GM13976 (cell line): ENCODE measurements around the gene MTPN.

Source experiments
- DNase-seq: peaks from one replicate; pipeline ENCODE4 v3.0.0; 2012; ENCODE audit warnings: low spot score
- in situ Hi-C: fragments of 300-500 bp; cut with MboI; formaldehyde crosslinking; loops from one replicate; pipeline ENCODE4 v1.12.0; 2022; ENCODE audit warnings: low sequenced_read_pairs, mixed read lengths, inconsistent platforms; ENCODE audit not compliant: unreplicated experiment
- TF ChIP-seq, protein P1 (sequence below): IDR thresholded peaks from 2 replicates; pipeline ENCODE4 v1.5.1; 2012; ENCODE audit warnings: borderline replicate concordance, mild to moderate bottlenecking; ENCODE audit not compliant: insufficient read depth; ENCODE audit errors: extremely low read depth, missing control alignments, control extremely low read depth

MTPN gene

DNA sequence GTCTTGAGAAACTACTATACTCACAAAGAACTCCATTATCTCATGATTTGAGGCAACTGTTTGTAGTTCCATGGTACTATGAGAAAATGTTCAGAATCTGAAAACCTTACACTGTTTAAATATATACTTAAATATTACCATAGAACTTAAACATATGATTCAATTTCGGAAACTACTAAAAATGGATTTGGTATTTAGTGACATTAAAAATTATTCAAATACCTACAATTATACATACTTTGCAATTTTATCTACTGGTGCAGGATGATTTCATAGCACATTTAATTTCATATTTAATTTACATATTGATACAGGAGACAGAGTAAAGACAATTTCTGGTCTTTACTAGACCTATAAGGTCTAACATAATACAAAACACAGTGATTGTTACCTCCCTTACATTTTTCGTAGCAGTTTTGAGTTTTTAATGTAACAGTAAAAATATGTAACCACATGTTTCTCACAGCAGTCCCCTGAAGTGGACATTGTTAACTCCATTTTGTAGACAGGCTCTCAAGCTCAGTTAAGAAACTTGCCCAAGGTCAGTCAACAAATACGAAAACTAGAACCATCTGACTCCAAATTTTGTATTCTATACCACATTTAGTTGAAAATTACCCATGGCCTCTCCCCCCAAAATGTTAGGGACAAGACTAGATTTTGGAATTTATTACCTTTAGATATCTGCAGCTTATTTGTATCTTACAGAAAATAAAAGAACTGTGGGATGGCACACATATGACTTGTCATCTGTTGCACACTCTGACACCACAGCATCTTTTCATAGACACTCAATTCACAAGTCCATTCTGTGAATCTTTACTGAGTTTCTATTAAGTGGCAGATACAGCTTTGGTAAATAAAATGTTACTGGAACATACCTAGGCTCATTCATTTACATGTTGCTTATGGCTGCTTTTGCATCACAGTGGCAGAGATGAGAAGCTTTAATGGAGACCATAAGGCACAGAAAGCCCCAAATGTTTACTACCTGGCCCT lies 36.8 kb downstream of the MTPN start:
- TF ChIP-seq, protein P1, sequence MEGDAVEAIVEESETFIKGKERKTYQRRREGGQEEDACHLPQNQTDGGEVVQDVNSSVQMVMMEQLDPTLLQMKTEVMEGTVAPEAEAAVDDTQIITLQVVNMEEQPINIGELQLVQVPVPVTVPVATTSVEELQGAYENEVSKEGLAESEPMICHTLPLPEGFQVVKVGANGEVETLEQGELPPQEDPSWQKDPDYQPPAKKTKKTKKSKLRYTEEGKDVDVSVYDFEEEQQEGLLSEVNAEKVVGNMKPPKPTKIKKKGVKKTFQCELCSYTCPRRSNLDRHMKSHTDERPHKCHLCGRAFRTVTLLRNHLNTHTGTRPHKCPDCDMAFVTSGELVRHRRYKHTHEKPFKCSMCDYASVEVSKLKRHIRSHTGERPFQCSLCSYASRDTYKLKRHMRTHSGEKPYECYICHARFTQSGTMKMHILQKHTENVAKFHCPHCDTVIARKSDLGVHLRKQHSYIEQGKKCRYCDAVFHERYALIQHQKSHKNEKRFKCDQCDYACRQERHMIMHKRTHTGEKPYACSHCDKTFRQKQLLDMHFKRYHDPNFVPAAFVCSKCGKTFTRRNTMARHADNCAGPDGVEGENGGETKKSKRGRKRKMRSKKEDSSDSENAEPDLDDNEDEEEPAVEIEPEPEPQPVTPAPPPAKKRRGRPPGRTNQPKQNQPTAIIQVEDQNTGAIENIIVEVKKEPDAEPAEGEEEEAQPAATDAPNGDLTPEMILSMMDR = no peak
- in situ Hi-C loops = no loop called here
- no peak for DNase-seq

DNA sequence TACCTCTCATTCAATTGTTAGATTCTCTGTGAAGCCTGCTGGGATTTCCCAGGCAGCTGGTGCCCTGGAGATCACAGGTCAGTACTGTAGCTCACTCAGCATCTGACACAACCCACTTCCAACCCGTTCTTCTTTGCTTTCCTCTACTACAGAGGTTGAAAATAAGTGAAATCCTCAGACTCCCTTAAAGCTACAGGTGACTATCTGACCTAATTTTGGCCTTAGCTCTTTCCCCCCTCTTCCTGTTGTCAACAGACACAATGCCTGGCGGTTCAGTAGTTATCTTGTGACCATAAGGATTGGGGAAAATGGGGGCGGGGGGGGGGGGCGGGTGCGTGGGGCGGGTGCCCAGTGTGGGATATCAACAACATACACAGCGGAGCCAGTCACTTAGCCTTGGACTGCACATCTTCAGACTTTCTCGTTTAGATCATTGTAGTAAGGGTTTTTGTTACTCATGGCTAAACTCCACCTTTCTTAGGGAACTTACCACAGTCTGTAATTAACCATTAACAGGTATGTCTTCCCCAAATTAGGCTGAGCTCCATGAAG lies 37.8 kb downstream of the MTPN start:
- in situ Hi-C loops = no loop called here
- DNase-seq = no peak
- TF ChIP-seq, protein P1 = no peak

DNA sequence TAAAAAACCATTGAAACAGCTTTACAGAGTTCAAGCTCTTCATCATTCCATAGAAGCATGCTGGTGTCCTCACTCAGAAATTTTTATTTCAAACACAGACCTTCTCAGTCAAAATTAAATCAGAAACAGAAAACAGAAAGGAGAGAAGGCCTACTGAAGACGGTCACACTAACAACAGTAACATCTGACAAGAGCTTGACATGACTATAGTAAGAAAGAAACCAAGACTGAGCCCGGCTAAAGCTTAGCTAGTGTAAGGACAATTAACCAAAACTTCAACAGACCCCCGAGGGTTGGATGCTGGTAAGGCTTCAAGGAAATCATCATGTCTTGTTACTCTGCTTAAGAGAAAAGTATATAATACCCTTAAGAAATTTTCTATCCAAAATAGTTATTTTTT lies 38.6 kb downstream of the MTPN start:
- in situ Hi-C loops = no loop called here
- TF ChIP-seq, protein P1 = no peak
- DNase-seq = peak; percentile 55

DNA sequence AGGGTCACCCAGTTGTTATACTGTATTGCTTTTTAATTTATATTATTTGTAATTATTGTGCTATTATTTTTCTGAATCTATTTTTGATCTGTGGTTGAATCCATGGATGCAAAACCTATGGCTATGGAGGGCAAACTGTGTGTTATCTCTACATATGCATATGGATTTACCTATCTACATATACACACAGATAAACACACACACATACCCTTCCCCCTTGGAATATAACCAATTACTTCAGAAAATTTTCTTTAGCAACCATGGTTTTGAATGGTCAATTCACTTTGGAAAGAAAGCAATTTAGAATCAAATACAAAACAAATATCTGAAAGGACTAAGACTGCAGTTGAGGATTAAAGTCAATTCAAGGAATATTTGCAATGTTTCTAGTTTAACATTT lies 39.1 kb downstream of the MTPN start:
- in situ Hi-C loops = no loop called here
- no peak for DNase-seq
- TF ChIP-seq, protein P1 = no peak

DNA sequence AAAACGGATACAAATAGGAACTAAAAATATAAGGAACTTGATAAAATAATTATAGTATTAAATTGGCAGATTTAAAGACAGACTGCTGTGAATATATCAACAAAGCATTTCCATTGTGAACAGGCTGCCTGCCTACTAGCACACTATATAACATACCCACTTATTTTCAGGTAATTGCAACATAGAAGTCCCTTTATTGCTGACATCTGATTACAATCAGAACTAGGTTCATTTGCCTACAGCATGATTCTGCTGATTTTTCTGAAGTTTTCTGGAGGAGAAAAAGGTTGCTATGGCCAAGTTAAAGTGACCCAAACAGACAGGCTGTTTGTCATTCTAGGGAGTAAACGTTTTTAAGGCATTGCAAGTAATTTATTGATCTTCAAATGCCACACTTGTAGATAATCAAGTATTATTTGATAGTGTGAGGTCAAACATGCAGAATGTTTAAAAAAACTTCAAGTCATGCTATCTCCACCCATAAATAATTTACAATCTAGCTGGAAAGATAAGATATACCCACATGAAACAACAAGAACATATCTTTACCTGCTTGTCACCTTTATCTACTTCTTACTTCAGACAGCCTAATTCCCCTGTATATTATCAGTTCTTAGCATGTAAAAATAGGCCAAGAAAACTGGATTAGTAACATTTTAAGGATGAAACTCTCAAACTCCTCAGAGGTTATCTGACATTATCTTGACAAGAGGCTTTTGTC lies 40.5 kb downstream of the MTPN start:
- in situ Hi-C loops = no loop called here
- TF ChIP-seq, protein P1 = no peak
- DNase-seq = no peak

DNA sequence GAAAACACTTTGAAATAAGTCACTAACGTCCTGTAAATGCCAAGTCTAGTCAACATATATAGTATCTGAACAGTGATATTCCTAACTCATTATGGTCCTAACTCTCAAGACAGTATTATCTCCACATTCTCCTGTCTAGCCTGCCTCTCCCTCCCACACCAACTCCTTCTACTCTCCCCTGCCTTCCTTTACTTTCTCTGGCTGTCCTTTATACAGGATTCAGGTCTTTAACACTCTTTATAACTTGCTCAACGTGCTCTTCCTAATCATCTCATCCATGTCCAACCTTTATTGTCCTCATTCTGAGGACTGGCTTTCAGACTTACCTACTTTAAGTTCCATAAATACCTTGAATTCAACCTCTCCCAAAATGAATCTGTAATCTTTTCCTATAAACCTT lies 42.5 kb downstream of the MTPN start:
- in situ Hi-C loops = no loop called here
- TF ChIP-seq, protein P1 = no peak
- no peak for DNase-seq
